ENCODE measurements around the gene SARNP.
"Not testable (repeated sequence)": the region's sequence is repeated elsewhere in the genome, so short reads cannot be mapped to it uniquely, and the experiment has no call there.

The SARNP gene

GRCh38 chr12:55789893-55790292 lies 27.6 kb downstream of the SARNP start:
- no peak for DNase-seq

GRCh38 chr12:55789171-55789570 lies 28.4 kb downstream of the SARNP start:
- no peak for DNase-seq

GRCh38 chr12:55788546-55788945 lies 29.0 kb downstream of the SARNP start:
- DNase-seq: no peak

- no peak for DNase-seq
Measured at GRCh38 chr12:55780685-55781084, 36.8 kb downstream of the SARNP start.

GRCh38 chr12:55777856-55778255 lies 39.7 kb downstream of the SARNP start:
- no peak for DNase-seq

GRCh38 chr12:55771736-55772135 lies 45.8 kb downstream of the SARNP start:
- no peak for DNase-seq

- DNase-seq: no peak
Measured at GRCh38 chr12:55767156-55767555, 50.4 kb downstream of the SARNP start.

- no peak for DNase-seq
Measured at GRCh38 chr12:55765736-55766290, 51.7 kb downstream of the SARNP start.

- DNase-seq: no peak
Measured at GRCh38 chr12:55762646-55763045, 54.9 kb downstream of the SARNP start.

GRCh38 chr12:55760663-55761062 lies 56.9 kb downstream of the SARNP start:
- no peak for DNase-seq

GRCh38 chr12:55758575-55758974 lies 58.9 kb downstream of the SARNP start:
- not testable (repeated sequence) for DNase-seq

GRCh38 chr12:55757701-55758100 lies 59.8 kb downstream of the SARNP start:
- no peak for DNase-seq

- no peak for DNase-seq
Measured at GRCh38 chr12:55755246-55755645, 62.3 kb downstream of the SARNP start.

- DNase-seq: no peak
Measured at GRCh38 chr12:55748230-55748993, 69.1 kb downstream of the SARNP start.

GRCh38 chr12:55746913-55747231 lies 70.7 kb downstream of the SARNP start:
- DNase-seq: no peak

- DNase-seq: no peak
Measured at GRCh38 chr12:55746174-55746912, 71.2 kb downstream of the SARNP start.

GRCh38 chr12:55745361-55746173 lies 72.0 kb downstream of the SARNP start:
- DNase-seq: no peak

GRCh38 chr12:55744340-55745030 lies 73.0 kb downstream of the SARNP start:
- DNase-seq: no peak

- DNase-seq: peak; percentile 33 to 37
Measured at GRCh38 chr12:55743406-55744339, 73.9 kb downstream of the SARNP start.

- DNase-seq: peak; percentile 64 to 71
Measured at GRCh38 chr12:55742719-55743405, 74.7 kb downstream of the SARNP start, which contains the start of gene GDF11. GDF11 (plus strand) TSS chr12:55743122; CDS start chr12:55743317, 195 bp downstream.
